Measurements from ENCODE around the gene HBE1. TPM values are rescaled to one million over a fixed set of nuclear protein-coding genes. Genes with fewer than 3 reads are reported as not detected.
A peak's percentile ranks its signal among the peaks of the same experiment; 100 is the strongest.

HBE1 gene
- total and polyA plus RNA-seq, 9 of the 15 experiments (the other 6 are each of a cell fraction or from before 2014, with no cell fraction given): 612 to 10,250 (median 2,181) TPM

- peak; percentile 70 to 85; a peak in 3 of 4 replicates for TF ChIP-seq MLLT1 (IDR thresholded peaks at IDR 0.05)
- peak; percentile 44 for TF ChIP-seq TCF3 (CRISPR knock-in tag; IDR thresholded peaks at IDR 0.05)
- TF ChIP-seq RCOR1 (IDR thresholded peaks at IDR 0.05; ENCODE audit: borderline replicate concordance in 1 of 2, low read depth in 2 of 2, low read length in 2 of 2): peak in 1 of 2 experiments; percentile 49; a peak in 1 of 4 replicates
- peak; percentile 73; the same call in 1 of the 2 replicates for TF ChIP-seq MTA3 (IDR thresholded peaks at IDR 0.05; ENCODE audit: borderline replicate concordance)
- TF ChIP-seq PKNOX1 (IDR thresholded peaks at IDR 0.05): peak; percentile 79; the same call in 1 of the 2 replicates
- TF ChIP-seq TAF7 (tag; IDR thresholded peaks at IDR 0.05): peak; percentile 54; the same call in 1 of the 2 replicates
- peak; percentile 58 for TF ChIP-seq TAF9B (IDR thresholded peaks at IDR 0.05; ENCODE audit: partially characterized antibody)
- TF ChIP-seq TAF1 (IDR thresholded peaks at IDR 0.05; ENCODE audit: control insufficient read depth, extremely low read depth, insufficient read depth, low read length, severe bottlenecking): peak; percentile 54
- 0 out of 2 replicates have a peak, but pooled peaks have one; percentile 33 for TF ChIP-seq ETV5 (CRISPR knock-in tag; IDR thresholded peaks at IDR 0.05; ENCODE audit: low read depth)
- 0 out of 2 replicates have a peak, but pooled peaks have one; percentile 7 for TF ChIP-seq GTF2F1 (IDR thresholded peaks at IDR 0.05; ENCODE audit: low read depth, low read length)
- TF ChIP-seq POLR2A (conservative IDR thresholded peaks at IDR 0.05): peak; percentile 98
- peak; percentile 82 for TF ChIP-seq KDM5B (IDR thresholded peaks at IDR 0.05; ENCODE audit: insufficient replicate concordance, low read depth, low read length)
- TF ChIP-seq HDAC1 (IDR thresholded peaks at IDR 0.05): peak in 1 of 2 experiments; percentile 60; a peak in 1 of 4 replicates
- peak; percentile 76 for TF ChIP-seq POLR2B (IDR thresholded peaks at IDR 0.05; ENCODE audit: low read depth, partially characterized antibody)
Measured at GRCh38 chr11:5269715-5270147, at the start of gene HBE1 (continued).

Measured in K562 (cell line).